Measurements from ENCODE around the gene TMEM38A.
A peak's percentile ranks its signal among the peaks of the same experiment; 100 is the strongest.

- TF ChIP-seq CTCF (IDR thresholded peaks at IDR 0.05): peak; percentile 9; the same call in 1 of the 2 replicates
- no peak for TF ChIP-seq ZFX (IDR thresholded peaks at IDR 0.05; ENCODE audit: borderline replicate concordance)
Measured at GRCh38 chr19:16627928-16628182, 33.1 kb upstream of the TMEM38A start.
